ENCODE results near the gene STRIT1. TPM values are rescaled to one million over a fixed set of nuclear protein-coding genes. Genes with fewer than 3 reads are reported as not detected.

The STRIT1 gene
- not detected in 2 replicates for total RNA-seq

DNA sequence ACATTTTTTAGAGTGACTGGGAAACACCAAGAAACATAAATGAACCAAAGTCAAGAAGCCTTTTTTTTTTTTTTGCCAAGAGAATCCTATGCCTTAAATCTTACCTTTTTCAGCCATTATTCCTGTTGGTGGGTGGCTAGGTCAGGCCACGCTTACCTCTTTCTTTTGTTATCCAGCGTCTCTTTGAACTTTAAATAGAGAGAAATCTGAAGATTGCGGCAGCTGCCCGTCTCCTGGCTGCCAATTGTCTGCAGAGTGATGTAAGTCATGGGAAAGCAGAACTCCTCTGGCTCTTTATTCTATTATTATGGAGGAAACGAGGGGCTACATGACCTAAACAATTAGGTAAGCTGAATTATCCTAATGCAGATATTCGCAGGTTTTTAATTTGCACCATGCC, at the start of gene STRIT1:
Gene STRIT1 (minus strand): TSS at position 168 of the 400 bp plus-strand sequence.

Other genes with a start within 250 kb of the STRIT1 start
- 143 and 177 TPM in 2 replicates for gene MME, start 213.4 kb downstream of the STRIT1 start, total RNA-seq

Measured in pericardium fibroblast (primary cell).